CD4-positive, CD25-positive, alpha-beta regulatory T cell (primary cell): ENCODE results near the gene IDI1. TPM values are rescaled to one million over a fixed set of nuclear protein-coding genes. Genes with fewer than 3 reads are reported as not detected.
"Not testable (repeated sequence)": the region's sequence is repeated elsewhere in the genome, so short reads cannot be mapped to it uniquely, and the experiment has no call there.

Experiments
- ATAC-seq, 2 donors: fragments of 150-1000 bp; cut with Tn5 transposase; one replicate each; pipeline ENCODE4 v1.10.0; 2021; ENCODE audit warnings: low read depth in 2 of 2, moderate number of reproducible peaks in 2 of 2, moderate library complexity in 1 of 2
- DNase-seq, 3 donors: peaks; one replicate each; pipeline versions ENCODE4 v3.0.0 to v3.0.0-alpha.2; 2012 to 2022; ENCODE audit warnings: mixed read lengths in 1 of 3
- H3K27ac ChIP-seq: one replicate; pipeline ENCODE4 v1.7.0; 2013; ENCODE audit warnings: mild to moderate bottlenecking, low read length; ENCODE audit not compliant: insufficient read depth, poor library complexity, severe bottlenecking
- H3K27me3 ChIP-seq: one replicate; pipeline ENCODE4 v1.7.0; 2013; ENCODE audit warnings: low read length; ENCODE audit not compliant: control insufficient read depth, insufficient read depth
- H3K36me3 ChIP-seq: one replicate; pipeline ENCODE4 v1.7.0; 2013; ENCODE audit warnings: mild to moderate bottlenecking, low read length, moderate library complexity; ENCODE audit not compliant: control insufficient read depth, insufficient read depth
- H3K4me1 ChIP-seq: 2 replicates; pipeline ENCODE4 v1.7.0; 2013; ENCODE audit warnings: mild to moderate bottlenecking, low read length; ENCODE audit not compliant: insufficient read depth, control insufficient read depth, poor library complexity, severe bottlenecking
- H3K4me3 ChIP-seq: one replicate; pipeline ENCODE4 v1.7.0; 2013; ENCODE audit warnings: low read depth, mild to moderate bottlenecking, low read length, moderate library complexity
- H3K9me3 ChIP-seq, 2 experiments: 1 replicate in 1 of 2; 2 replicates in 1 of 2; pipeline ENCODE4 v1.7.0; 2013; ENCODE audit warnings: low read length in 2 of 2, mild to moderate bottlenecking in 1 of 2, moderate library complexity in 1 of 2; ENCODE audit not compliant: control insufficient read depth in 2 of 2
- H3K27ac Mint-ChIP-seq, 3 donors: one replicate each; pipeline ENCODE4 v1.8.0; 2020 to 2022; ENCODE audit warnings: mild to moderate bottlenecking in 3 of 3, mixed read lengths in 3 of 3, moderate library complexity in 2 of 3
- H3K27me3 Mint-ChIP-seq: one replicate; pipeline ENCODE4 v1.8.0; 2022; ENCODE audit warnings: mild to moderate bottlenecking, mixed read lengths
- H3K36me3 Mint-ChIP-seq: one replicate; pipeline ENCODE4 v1.8.0; 2020; ENCODE audit warnings: mixed read lengths
- H3K4me1 Mint-ChIP-seq, 4 donors: one replicate each; pipeline ENCODE4 v1.8.0; 2020 to 2022; ENCODE audit warnings: mixed read lengths in 4 of 4, mild to moderate bottlenecking in 1 of 4
- H3K4me3 Mint-ChIP-seq, 4 donors: one replicate each; pipeline ENCODE4 v1.8.0; 2020 to 2022; ENCODE audit warnings: mild to moderate bottlenecking in 4 of 4, mixed read lengths in 4 of 4, moderate library complexity in 3 of 4
- H3K9me3 Mint-ChIP-seq, 7 donors: one replicate each; pipeline ENCODE4 v1.8.0; 2020 to 2022; ENCODE audit warnings: mixed read lengths in 7 of 7, mild to moderate bottlenecking in 3 of 7, moderate library complexity in 2 of 7
- polyA plus RNA-seq, 4 donors: library from polyadenylated mRNA; unstranded; fragments of 300-500 nt; fragmentation: Illumina TruSeq; gene quantifications; one replicate each; pipeline ENCODE4 v1.2.3, GENCODE V29; 2021
- total RNA-seq: library from RNA; stranded (reverse); gene quantifications from one replicate; pipeline ENCODE4 v1.2.3, GENCODE V29; 2022

IDI1 gene
- total and polyA plus RNA-seq, 5 donors from 2014 or later = 47.0 to 179 (median 50.2) TPM

GRCh38 chr10:1015688-1016087 is 33.2 kb downstream of the IDI1 start:
- peaks cover 72% of the 10 kb centered on the region for H3K36me3 ChIP-seq
- no peaks in the 10 kb centered on the region for H3K27me3 ChIP-seq
- DNase-seq = no peak
- no peak overlapping the region for H3K27ac Mint-ChIP-seq
- peaks cover 0 to 3% (median 0%) of the 10 kb centered on the region in 4 donors for H3K4me1 Mint-ChIP-seq
- no peaks in the 10 kb centered on the region for H3K27me3 Mint-ChIP-seq
- H3K4me3 Mint-ChIP-seq = no peak overlapping the region
- no peaks in the 10 kb centered on the region for H3K4me1 ChIP-seq
- H3K9me3 ChIP-seq = no peaks in the 10 kb centered on the region
- H3K27ac ChIP-seq = no peak overlapping the region
- H3K36me3 Mint-ChIP-seq = peaks cover 57% of the 10 kb centered on the region
- no peaks in the 10 kb centered on the region for H3K9me3 Mint-ChIP-seq
- no peak overlapping the region for H3K4me3 ChIP-seq
- no peak for ATAC-seq

- H3K4me3 ChIP-seq = no peak overlapping the region
- peaks cover 62% of the 10 kb centered on the region for H3K36me3 Mint-ChIP-seq
- no peak for DNase-seq
- H3K27me3 ChIP-seq = no peaks in the 10 kb centered on the region
- ATAC-seq = no peak
- H3K9me3 Mint-ChIP-seq = peaks cover 0 to 4% (median 0%) of the 10 kb centered on the region in 7 donors
- H3K4me1 Mint-ChIP-seq = peaks cover 0 to 3% (median 2%) of the 10 kb centered on the region in 4 donors
- H3K9me3 ChIP-seq = no peaks in the 10 kb centered on the region
- H3K27ac Mint-ChIP-seq = peak overlapping the region in 1 of 3 donors; percentile 25
- no peak overlapping the region for H3K27ac ChIP-seq
- H3K36me3 ChIP-seq = peaks cover 84% of the 10 kb centered on the region
- H3K4me1 ChIP-seq = no peaks in the 10 kb centered on the region
- no peaks in the 10 kb centered on the region for H3K27me3 Mint-ChIP-seq
- peak overlapping the region in 1 of 4 donors; percentile 38 for H3K4me3 Mint-ChIP-seq
Observed at GRCh38 chr10:1011696-1012095, 37.2 kb downstream of the IDI1 start.

GRCh38 chr10:1010703-1011102 is 38.2 kb downstream of the IDI1 start:
- Histone ChIP-seq H3K36me3 (peaks cover 85% of the 10 kb centered on the region), H3K4me1 (no peaks in the 10 kb centered on the region), H3K4me3 (no peak overlapping the region), H3K27me3 (no peaks in the 10 kb centered on the region), H3K9me3 (no peaks in the 10 kb centered on the region), H3K27ac (no peak overlapping the region)
- peaks cover 0 to 3% (median 2%) of the 10 kb centered on the region in 4 donors for H3K4me1 Mint-ChIP-seq
- peaks cover 61% of the 10 kb centered on the region for H3K36me3 Mint-ChIP-seq
- ATAC-seq = no peak
- no peaks in the 10 kb centered on the region for H3K27me3 Mint-ChIP-seq
- peaks cover 0 to 4% (median 0%) of the 10 kb centered on the region in 7 donors for H3K9me3 Mint-ChIP-seq
- no peak overlapping the region for H3K27ac Mint-ChIP-seq
- no peak overlapping the region for H3K4me3 Mint-ChIP-seq
- DNase-seq = no peak

- H3K4me3 Mint-ChIP-seq, H3K27ac ChIP-seq, H3K4me1 ChIP-seq, H3K4me1 Mint-ChIP-seq, H3K9me3 ChIP-seq, H3K27me3 Mint-ChIP-seq, H3K27me3 ChIP-seq, H3K9me3 Mint-ChIP-seq, DNase-seq, ATAC-seq, H3K4me3 ChIP-seq, H3K27ac Mint-ChIP-seq: not testable (repeated sequence)
- H3K36me3 Mint-ChIP-seq = peaks cover 66% of the 10 kb centered on the region
- H3K36me3 ChIP-seq = peaks cover 88% of the 10 kb centered on the region
Observed at GRCh38 chr10:1009947-1010346, 39.0 kb downstream of the IDI1 start.

GRCh38 chr10:1009071-1009494 is 39.8 kb downstream of the IDI1 start:
- H3K4me1 Mint-ChIP-seq = peaks cover 0 to 3% (median 2%) of the 10 kb centered on the region in 4 donors
- H3K27me3 ChIP-seq = no peaks in the 10 kb centered on the region
- no peak overlapping the region for H3K4me3 Mint-ChIP-seq
- H3K9me3 Mint-ChIP-seq = peaks cover 0 to 4% (median 0%) of the 10 kb centered on the region in 7 donors
- H3K4me3 ChIP-seq = no peak overlapping the region
- no peak for ATAC-seq
- no peak overlapping the region for H3K27ac ChIP-seq
- peaks cover 88% of the 10 kb centered on the region for H3K36me3 ChIP-seq
- no peaks in the 10 kb centered on the region for H3K27me3 Mint-ChIP-seq
- H3K36me3 Mint-ChIP-seq = peaks cover 57% of the 10 kb centered on the region
- DNase-seq = no peak
- H3K27ac Mint-ChIP-seq = peak overlapping the region in 1 of 3 donors; percentile 21
- H3K9me3 ChIP-seq = no peaks in the 10 kb centered on the region
- H3K4me1 ChIP-seq = no peaks in the 10 kb centered on the region

- Mint-ChIP-seq H3K27ac (no peak overlapping the region), H3K4me1 (peaks cover 0 to 12% (median 6%) of the 10 kb centered on the region in 4 donors), H3K36me3 (peaks cover 62% of the 10 kb centered on the region), H3K27me3 (no peaks in the 10 kb centered on the region), H3K4me3 (no peak overlapping the region), H3K9me3 (peaks cover 0 to 6% (median 4%) of the 10 kb centered on the region in 7 donors)
- peaks cover 5% of the 10 kb centered on the region in 2 experiments for H3K9me3 ChIP-seq
- H3K4me3 ChIP-seq = no peak overlapping the region
- peaks cover 93% of the 10 kb centered on the region for H3K36me3 ChIP-seq
- no peak overlapping the region for H3K27ac ChIP-seq
- no peak for ATAC-seq
- H3K4me1 ChIP-seq = no peaks in the 10 kb centered on the region
- DNase-seq = no peak
- H3K27me3 ChIP-seq = no peaks in the 10 kb centered on the region
Observed at GRCh38 chr10:1007583-1007982, 41.3 kb downstream of the IDI1 start.

- H3K27me3 ChIP-seq = no peaks in the 10 kb centered on the region
- DNase-seq (no peak), ATAC-seq (no peak)
- Mint-ChIP-seq H3K36me3 (peaks cover 64% of the 10 kb centered on the region), H3K27me3 (no peaks in the 10 kb centered on the region), H3K9me3 (peaks cover 0 to 12% (median 4%) of the 10 kb centered on the region in 7 donors), H3K4me3 (no peak overlapping the region), H3K27ac (no peak overlapping the region), H3K4me1 (peaks cover 0 to 16% (median 6%) of the 10 kb centered on the region in 4 donors)
- no peaks in the 10 kb centered on the region for H3K4me1 ChIP-seq
- peaks cover 9 to 12% of the 10 kb centered on the region in 2 experiments for H3K9me3 ChIP-seq
- no peak overlapping the region for H3K4me3 ChIP-seq
- H3K27ac ChIP-seq = no peak overlapping the region
- peaks cover 92% of the 10 kb centered on the region for H3K36me3 ChIP-seq
Observed at GRCh38 chr10:1006573-1006972, 42.3 kb downstream of the IDI1 start.
